K562 (cell line): ENCODE data around the gene CTCF. TPM values are rescaled to one million over a fixed set of nuclear protein-coding genes. Genes with fewer than 3 reads are reported as not detected.
A peak's percentile ranks its signal among the peaks of the same experiment; 100 is the strongest.

Experiments
- CREB1 ChIP-seq, 2 experiments: sonication (generic) in 1 of 2; formaldehyde crosslinking in 1 of 2; IDR thresholded peaks; 2 replicates each; pipeline versions ENCODE4 v1.6.1 to v1.8.0; 2012 to 2022; ENCODE audit warnings: inconsistent platforms in 1 of 2, mild to moderate bottlenecking in 1 of 2, missing genetic modification reagents in 1 of 2, moderate library complexity in 1 of 2
- CREM ChIP-seq: IDR thresholded peaks from 2 replicates; pipeline ENCODE4 v1.6.1; 2014; ENCODE audit warnings: antibody characterized with exemption, low read depth
- CXXC5 ChIP-seq: fragments of 250-450 bp; sonication (Bioruptor Pico); IDR thresholded peaks from 2 replicates; pipeline ENCODE4 v1.8.0; 2022; ENCODE audit warnings: inconsistent platforms, mild to moderate bottlenecking, moderate library complexity
- FOXP1 ChIP-seq: sonication (generic); formaldehyde crosslinking; IDR thresholded peaks from 2 replicates; pipeline ENCODE4 v1.8.0; 2022; ENCODE audit warnings: mild to moderate bottlenecking, missing genetic modification reagents
- KDM4B ChIP-seq, 2 experiments: fragments of 450-650 bp in 1 of 2; sonication (generic) in 1 of 2; IDR thresholded peaks; 2 replicates each; pipeline ENCODE4 v1.6.1; 2016 to 2017; ENCODE audit warnings: borderline replicate concordance in 2 of 2, antibody characterized with exemption in 1 of 2, low read depth in 1 of 2, mild to moderate bottlenecking in 1 of 2
- MGA ChIP-seq: fragments of 450-650 bp; IDR thresholded peaks from 2 replicates; pipeline ENCODE4 v1.6.1; 2016; ENCODE audit warnings: mild to moderate bottlenecking, moderate library complexity
- UBTF ChIP-seq, 2 experiments: IDR thresholded peaks; 2 replicates each; pipeline ENCODE4 v1.6.1; 2012; ENCODE audit warnings: improper control_type of control experiment in 2 of 2, low read depth in 2 of 2, low read length in 2 of 2, borderline replicate concordance in 1 of 2
- VEZF1 ChIP-seq: fragments of 200-800 bp; sonication (Bioruptor generic); IDR thresholded peaks from 2 replicates; pipeline ENCODE4 v1.6.1; 2017; ENCODE audit warnings: missing genetic modification characterization, missing compliant biosample characterization
- ZBTB7A ChIP-seq: IDR thresholded peaks from 2 replicates; pipeline ENCODE4 v1.6.1; 2011; ENCODE audit warnings: low read depth, mild to moderate bottlenecking, low read length, moderate library complexity, borderline replicate concordance; ENCODE audit not compliant: control insufficient read depth
- ZNF511 ChIP-seq: sonication (generic); formaldehyde crosslinking; IDR thresholded peaks from 2 replicates; pipeline ENCODE4 v1.8.0; 2022; ENCODE audit warnings: mild to moderate bottlenecking, missing genetic modification reagents
- polyA plus RNA-seq, 8 experiments: library from polyadenylated mRNA; depleted of rRNA in 4 of 8; stranded (reverse) in 5 of 8; unstranded in 3 of 8; fragments of >200 nt; fragmentation: Nextera tagmentation in 2 of 8; fragmentation: Illumina TruSeq in 1 of 8; extraction: Ambion mirVana in 2 of 8; extraction: Trizol in 1 of 8; gene quantifications; 2 replicates each; pipeline versions ENCODE4 v1.2.1 to v1.2.3, GENCODE V29; 2011 to 2014; ENCODE audit warnings: inconsistent platforms in 1 of 8, missing spikeins in 1 of 8
- total RNA-seq, 7 experiments: library from RNA; depleted of rRNA in 6 of 7; stranded (reverse); fragments of >200 nt in 6 of 7; fragmentation: Illumina TruSeq in 2 of 7; extraction: Trizol in 2 of 7; gene quantifications; 2 replicates each; pipeline versions ENCODE4 v1.2.1 to v1.2.3, GENCODE V29; 2011 to 2021; ENCODE audit warnings: low replicate concordance in 1 of 7

Gene CTCF
- total and polyA plus RNA-seq, 9 of the 15 experiments (the other 6 are each of a cell fraction or from before 2014, with no cell fraction given): 7.8 to 49.2 (median 33.9) TPM

GRCh38 chr16:67652578-67653127, 90.3 kb downstream of the CTCF start (continued):
- TF ChIP-seq MGA (no peak), CXXC5 (CRISPR knock-in tag) (peak; percentile 44), CREB1 (IDR thresholded peaks at IDR 0.05) (no peak), CREB1 (CRISPR knock-in tag; IDR thresholded peaks at IDR 0.05) (peak; percentile 8; the same call in 1 of the 2 replicates), UBTF (IDR thresholded peaks at IDR 0.05; ENCODE audit: borderline replicate concordance in 1 of 2, low read depth in 2 of 2, low read length in 2 of 2) (peak in 1 of 2 experiments; percentile 55; a peak in 1 of 4 replicates), FOXP1 (CRISPR knock-in tag) (0 out of 2 replicates have a peak, but pooled peaks have one; percentile 35), CREM (peak; percentile 31; the same call in 1 of the 2 replicates), ZNF511 (CRISPR knock-in tag) (peak; percentile 54; the same call in 1 of the 2 replicates), KDM4B (IDR thresholded peaks at IDR 0.05; ENCODE audit: borderline replicate concordance in 2 of 2, low read depth in 1 of 2) (0 out of 4 replicates have a peak, but pooled peaks of 1 of the 2 experiments have one; percentile 42), ZBTB7A (peak; percentile 76; the same call in 1 of the 2 replicates), VEZF1 (CRISPR knock-in tag) (peak; percentile 97)
